ENCODE data around the gene PIGQ. TPM values are rescaled to one million over a fixed set of nuclear protein-coding genes. Genes with fewer than 3 reads are reported as not detected.

Gene PIGQ
- total and polyA plus RNA-seq, 2 experiments from 2014 or later: 30.2 to 62.3 TPM

DNA sequence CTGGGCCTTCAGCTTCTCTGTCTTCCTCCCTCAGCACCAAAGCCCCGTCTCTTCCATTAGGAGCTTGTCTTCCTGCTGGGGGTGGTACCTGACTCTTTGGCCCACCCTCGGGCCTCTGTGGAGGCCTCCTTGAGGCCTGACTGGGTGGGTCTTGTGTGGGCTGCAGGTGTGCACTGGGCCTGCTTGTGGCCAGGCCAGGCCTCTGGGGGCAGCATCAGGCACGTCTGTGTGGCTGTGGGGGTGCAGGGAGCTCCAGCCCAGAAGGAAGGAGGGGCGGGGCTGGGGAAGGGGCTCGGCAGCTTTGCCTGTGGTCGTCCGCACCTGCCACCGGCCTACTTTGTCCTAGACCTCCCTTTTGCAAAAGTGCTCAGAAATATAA lies 7.0 kb downstream of the PIGQ start:
- H3K79me2 ChIP-seq (replicated peaks; ENCODE audit: insufficient read depth): no peaks in the 10 kb centered on the region
- no peaks in the 10 kb centered on the region for H3K27me3 ChIP-seq (ENCODE audit: insufficient read depth)
- H4K20me1 ChIP-seq (replicated peaks; ENCODE audit: insufficient read depth): no peaks in the 10 kb centered on the region
- H3K36me3 ChIP-seq (ENCODE audit: insufficient read depth): no peaks in the 10 kb centered on the region
- H3K4me3 ChIP-seq: no peak overlapping the region
- peaks cover 8% of the 10 kb centered on the region; the same call in 1 of the 2 replicates for H3F3A ChIP-seq (replicated peaks; ENCODE audit: low read depth)
- ATAC-seq: peak; percentile 69
- H3K27me3 Mint-ChIP-seq (ENCODE audit: insufficient read depth, low read depth, poor library complexity): peaks cover 5% of the 10 kb centered on the region
- no peak overlapping the region for H3K4me3 Mint-ChIP-seq
- no peaks in the 10 kb centered on the region; the same call in 1 of the 2 replicates for H3K4me1 ChIP-seq (ENCODE audit: insufficient read depth)
- no peak overlapping the region for H3K27ac ChIP-seq (ENCODE audit: low read depth)
- H3K27ac Mint-ChIP-seq: peak overlapping the region; percentile 66; the same call in 1 of the 2 replicates
- peak; percentile 80 for DNase-seq (ENCODE audit: low spot score)
- H3K9me2 ChIP-seq (ENCODE audit: insufficient read depth): no peaks in the 10 kb centered on the region
- no peaks in the 10 kb centered on the region for H3K9me3 Mint-ChIP-seq
- no peak overlapping the region for H3K4me2 ChIP-seq
- no peaks in the 10 kb centered on the region for H3K36me3 Mint-ChIP-seq (ENCODE audit: low read depth)
- no peak overlapping the region for H2AFZ ChIP-seq
- H3K4me1 Mint-ChIP-seq: peaks cover 4% of the 10 kb centered on the region
- TF ChIP-seq, protein P1, sequence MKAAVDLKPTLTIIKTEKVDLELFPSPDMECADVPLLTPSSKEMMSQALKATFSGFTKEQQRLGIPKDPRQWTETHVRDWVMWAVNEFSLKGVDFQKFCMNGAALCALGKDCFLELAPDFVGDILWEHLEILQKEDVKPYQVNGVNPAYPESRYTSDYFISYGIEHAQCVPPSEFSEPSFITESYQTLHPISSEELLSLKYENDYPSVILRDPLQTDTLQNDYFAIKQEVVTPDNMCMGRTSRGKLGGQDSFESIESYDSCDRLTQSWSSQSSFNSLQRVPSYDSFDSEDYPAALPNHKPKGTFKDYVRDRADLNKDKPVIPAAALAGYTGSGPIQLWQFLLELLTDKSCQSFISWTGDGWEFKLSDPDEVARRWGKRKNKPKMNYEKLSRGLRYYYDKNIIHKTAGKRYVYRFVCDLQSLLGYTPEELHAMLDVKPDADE (IDR thresholded peaks at IDR 0.05): no peak
- TF ChIP-seq, protein P2, sequence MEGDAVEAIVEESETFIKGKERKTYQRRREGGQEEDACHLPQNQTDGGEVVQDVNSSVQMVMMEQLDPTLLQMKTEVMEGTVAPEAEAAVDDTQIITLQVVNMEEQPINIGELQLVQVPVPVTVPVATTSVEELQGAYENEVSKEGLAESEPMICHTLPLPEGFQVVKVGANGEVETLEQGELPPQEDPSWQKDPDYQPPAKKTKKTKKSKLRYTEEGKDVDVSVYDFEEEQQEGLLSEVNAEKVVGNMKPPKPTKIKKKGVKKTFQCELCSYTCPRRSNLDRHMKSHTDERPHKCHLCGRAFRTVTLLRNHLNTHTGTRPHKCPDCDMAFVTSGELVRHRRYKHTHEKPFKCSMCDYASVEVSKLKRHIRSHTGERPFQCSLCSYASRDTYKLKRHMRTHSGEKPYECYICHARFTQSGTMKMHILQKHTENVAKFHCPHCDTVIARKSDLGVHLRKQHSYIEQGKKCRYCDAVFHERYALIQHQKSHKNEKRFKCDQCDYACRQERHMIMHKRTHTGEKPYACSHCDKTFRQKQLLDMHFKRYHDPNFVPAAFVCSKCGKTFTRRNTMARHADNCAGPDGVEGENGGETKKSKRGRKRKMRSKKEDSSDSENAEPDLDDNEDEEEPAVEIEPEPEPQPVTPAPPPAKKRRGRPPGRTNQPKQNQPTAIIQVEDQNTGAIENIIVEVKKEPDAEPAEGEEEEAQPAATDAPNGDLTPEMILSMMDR (conservative IDR thresholded peaks at IDR 0.05; ENCODE audit: low read depth in 2 of 2): peak; percentile 40 to 43

DNA sequence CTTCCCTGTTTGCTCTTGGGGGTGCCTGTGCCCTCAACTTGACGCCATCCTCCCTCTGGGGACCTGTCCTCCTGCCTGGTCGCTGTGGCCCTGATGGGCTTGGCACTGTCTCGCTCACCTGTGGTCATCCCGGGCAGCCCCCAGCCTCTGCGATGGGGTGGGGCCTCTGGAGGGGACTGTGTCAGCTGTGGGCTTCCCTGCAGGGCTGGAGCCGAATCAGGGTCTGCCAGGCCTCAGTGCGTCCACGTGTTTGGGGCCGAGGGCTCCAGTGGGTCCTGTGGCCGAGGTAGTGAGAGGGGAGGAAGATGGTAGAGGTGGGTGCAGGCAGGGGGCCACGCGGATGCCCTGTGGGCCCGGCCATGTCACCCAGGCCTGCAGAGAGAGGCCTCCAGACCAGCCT lies 8.0 kb downstream of the PIGQ start:
- no peaks in the 10 kb centered on the region for H3K9me2 ChIP-seq (ENCODE audit: insufficient read depth)
- Mint-ChIP-seq H3K27me3 (ENCODE audit: insufficient read depth, low read depth, poor library complexity) (peaks cover 5% of the 10 kb centered on the region), H3K36me3 (ENCODE audit: low read depth) (no peaks in the 10 kb centered on the region), H3K4me1 (peaks cover 4% of the 10 kb centered on the region), H3K4me3 (no peak overlapping the region), H3K27ac (no peak overlapping the region), H3K9me3 (no peaks in the 10 kb centered on the region)
- ATAC-seq (no peak), DNase-seq (ENCODE audit: low spot score) (no peak)
- no peak overlapping the region for H3K27ac ChIP-seq (ENCODE audit: low read depth)
- no peaks in the 10 kb centered on the region for H3K79me2 ChIP-seq (replicated peaks; ENCODE audit: insufficient read depth)
- no peaks in the 10 kb centered on the region for H3K36me3 ChIP-seq (ENCODE audit: insufficient read depth)
- H3K4me3 ChIP-seq: no peak overlapping the region
- H4K20me1 ChIP-seq (replicated peaks; ENCODE audit: insufficient read depth): no peaks in the 10 kb centered on the region
- no peaks in the 10 kb centered on the region; the same call in 1 of the 2 replicates for H3K4me1 ChIP-seq (ENCODE audit: insufficient read depth)
- peaks cover 8% of the 10 kb centered on the region; the same call in 1 of the 2 replicates for H3F3A ChIP-seq (replicated peaks; ENCODE audit: low read depth)
- H3K27me3 ChIP-seq (ENCODE audit: insufficient read depth): no peaks in the 10 kb centered on the region
- H2AFZ ChIP-seq: no peak overlapping the region
- H3K4me2 ChIP-seq: no peak overlapping the region
- TF ChIP-seq ZNF114 (CRISPR knock-in tag; IDR thresholded peaks at IDR 0.05) (no peak), STAT1 (IDR thresholded peaks at IDR 0.05; ENCODE audit: unreplicated experiment) (no peak), CREB1 (CRISPR knock-in tag; IDR thresholded peaks at IDR 0.05; ENCODE audit: low read depth) (no peak), POLR2AphosphoS5 (IDR thresholded peaks at IDR 0.05; ENCODE audit: low read depth) (no peak)

DNA sequence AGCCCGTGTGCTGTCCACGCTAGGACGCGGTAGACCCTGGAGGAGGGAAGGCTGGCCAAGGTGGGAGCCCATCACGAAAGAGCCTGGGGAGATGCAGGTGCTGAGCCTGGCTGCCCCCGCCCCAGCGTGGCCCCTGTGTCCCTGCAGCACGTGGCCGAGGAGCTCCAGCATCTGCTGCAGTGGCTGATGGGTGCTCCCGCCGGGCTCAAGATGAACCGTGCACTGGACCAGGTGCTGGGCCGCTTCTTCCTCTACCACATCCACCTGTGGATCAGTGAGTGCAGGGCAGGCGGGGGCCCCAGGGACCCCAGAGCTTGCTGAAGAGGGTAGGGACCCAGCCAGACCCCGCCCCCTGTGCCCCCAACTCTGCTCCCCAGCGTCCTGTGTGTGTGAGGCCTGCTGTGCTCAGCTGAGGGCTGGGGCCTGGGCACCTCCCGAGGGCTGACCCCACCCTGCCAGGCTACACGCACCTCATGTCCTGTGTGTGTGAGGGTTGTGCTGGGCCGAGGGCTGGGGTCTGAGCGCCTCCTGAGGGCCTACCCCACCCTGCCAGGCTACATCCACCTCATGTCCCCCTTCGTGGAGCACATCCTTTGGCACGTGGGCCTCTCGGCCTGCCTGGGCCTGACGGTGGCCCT lies 8.6 kb downstream of the PIGQ start:
- no peak for DNase-seq (ENCODE audit: low spot score)
- Histone ChIP-seq H3K9me2 (ENCODE audit: insufficient read depth) (no peaks in the 10 kb centered on the region), H3K27me3 (ENCODE audit: insufficient read depth) (no peaks in the 10 kb centered on the region), H4K20me1 (replicated peaks; ENCODE audit: insufficient read depth) (no peaks in the 10 kb centered on the region), H3K36me3 (ENCODE audit: insufficient read depth) (no peaks in the 10 kb centered on the region), H3K4me3 (peak overlapping the region; percentile 42; the same call in 1 of the 2 replicates), H2AFZ (no peak overlapping the region), H3K4me2 (peak overlapping the region; percentile 66; the same call in 1 of the 2 replicates), H3K79me2 (replicated peaks; ENCODE audit: insufficient read depth) (no peaks in the 10 kb centered on the region), H3K4me1 (ENCODE audit: insufficient read depth) (no peaks in the 10 kb centered on the region; the same call in 1 of the 2 replicates), H3F3A (replicated peaks; ENCODE audit: low read depth) (peaks cover 10% of the 10 kb centered on the region; the same call in 1 of the 2 replicates), H3K27ac (ENCODE audit: low read depth) (no peak overlapping the region)
- Mint-ChIP-seq H3K27me3 (ENCODE audit: insufficient read depth, low read depth, poor library complexity) (peaks cover 5% of the 10 kb centered on the region), H3K4me3 (peak overlapping the region; percentile 41; the same call in 1 of the 3 replicates), H3K36me3 (ENCODE audit: low read depth) (no peaks in the 10 kb centered on the region), H3K9me3 (no peaks in the 10 kb centered on the region), H3K4me1 (peaks cover 4% of the 10 kb centered on the region), H3K27ac (no peak overlapping the region)
- no peak for TF ChIP-seq CREB1 (CRISPR knock-in tag; IDR thresholded peaks at IDR 0.05; ENCODE audit: low read depth)
- no peak for TF ChIP-seq JUNB (IDR thresholded peaks at IDR 0.05; ENCODE audit: unreplicated experiment)
- TF ChIP-seq, protein P2 (conservative IDR thresholded peaks at IDR 0.05; ENCODE audit: low read depth in 2 of 2): no peak
- peak; percentile 2 for ATAC-seq

All from GM23338 (cell line).